NT2/D1 (cell line): Measurements from ENCODE around the gene PGBD1.
A peak's percentile ranks its signal among the peaks of the same experiment; 100 is the strongest.

ENCODE experiments used
- DNase-seq: peaks from one replicate; pipeline ENCODE4 v3.0.0-alpha.2; 2011; ENCODE audit warnings: low read depth, low spot score
- H3K27me3 ChIP-seq: 2 replicates; pipeline ENCODE4 v1.6.0; 2011; ENCODE audit warnings: mild to moderate bottlenecking; ENCODE audit not compliant: insufficient read length, insufficient read depth
- H3K36me3 ChIP-seq: 2 replicates; pipeline ENCODE4 v1.6.1; 2011; ENCODE audit warnings: mild to moderate bottlenecking, low read length, mixed read lengths; ENCODE audit not compliant: insufficient read depth, insufficient read length
- H3K4me1 ChIP-seq: 2 replicates; pipeline ENCODE4 v1.5.1; 2011; ENCODE audit not compliant: insufficient read depth, insufficient read length
- H3K4me3 ChIP-seq: 2 replicates; pipeline ENCODE4 v1.5.1; 2011; ENCODE audit warnings: low read depth; ENCODE audit not compliant: insufficient read length
- H3K9ac ChIP-seq: 2 replicates; pipeline ENCODE4 v1.6.0; 2011; ENCODE audit warnings: low read depth; ENCODE audit not compliant: insufficient read length
- H3K9me3 ChIP-seq: 2 replicates; pipeline ENCODE4 v1.5.1; 2011; ENCODE audit warnings: mild to moderate bottlenecking, low read length; ENCODE audit not compliant: insufficient read depth
- SUZ12 ChIP-seq: IDR thresholded peaks from 2 replicates; pipeline ENCODE4 v1.6.1; 2011; ENCODE audit not compliant: insufficient read length, insufficient read depth; ENCODE audit errors: extremely low read depth
- YY1 ChIP-seq: IDR thresholded peaks from 2 replicates; pipeline ENCODE4 v1.6.1; 2011; ENCODE audit not compliant: insufficient read length, insufficient read depth
- ZNF274 ChIP-seq: IDR thresholded peaks from 2 replicates; pipeline ENCODE4 v1.6.1; 2011; ENCODE audit warnings: mild to moderate bottlenecking, low read depth, low read length

The PGBD1 gene

GRCh38 chr6:28336284-28337120, 55.1 kb downstream of the PGBD1 start:
- no peak for DNase-seq
- Histone ChIP-seq H3K36me3 (no peaks in the 10 kb centered on the region), H3K9me3 (peaks cover 20% of the 10 kb centered on the region; the same call in 1 of the 2 replicates), H3K27me3 (no peaks in the 10 kb centered on the region), H3K4me3 (peak overlapping the region; percentile 71), H3K9ac (peak overlapping the region; percentile 68), H3K4me1 (no peaks in the 10 kb centered on the region)
- TF ChIP-seq YY1 (no peak), SUZ12 (no peak), ZNF274 (no peak)

GRCh38 chr6:28337121-28337520, 55.7 kb downstream of the PGBD1 start:
- Histone ChIP-seq H3K4me1 (no peaks in the 10 kb centered on the region), H3K27me3 (no peaks in the 10 kb centered on the region), H3K4me3 (no peak overlapping the region), H3K9ac (no peak overlapping the region), H3K36me3 (no peaks in the 10 kb centered on the region), H3K9me3 (peaks cover 20% of the 10 kb centered on the region; the same call in 1 of the 2 replicates)
- TF ChIP-seq YY1 (no peak), SUZ12 (no peak), ZNF274 (no peak)
- DNase-seq = no peak

DNA sequence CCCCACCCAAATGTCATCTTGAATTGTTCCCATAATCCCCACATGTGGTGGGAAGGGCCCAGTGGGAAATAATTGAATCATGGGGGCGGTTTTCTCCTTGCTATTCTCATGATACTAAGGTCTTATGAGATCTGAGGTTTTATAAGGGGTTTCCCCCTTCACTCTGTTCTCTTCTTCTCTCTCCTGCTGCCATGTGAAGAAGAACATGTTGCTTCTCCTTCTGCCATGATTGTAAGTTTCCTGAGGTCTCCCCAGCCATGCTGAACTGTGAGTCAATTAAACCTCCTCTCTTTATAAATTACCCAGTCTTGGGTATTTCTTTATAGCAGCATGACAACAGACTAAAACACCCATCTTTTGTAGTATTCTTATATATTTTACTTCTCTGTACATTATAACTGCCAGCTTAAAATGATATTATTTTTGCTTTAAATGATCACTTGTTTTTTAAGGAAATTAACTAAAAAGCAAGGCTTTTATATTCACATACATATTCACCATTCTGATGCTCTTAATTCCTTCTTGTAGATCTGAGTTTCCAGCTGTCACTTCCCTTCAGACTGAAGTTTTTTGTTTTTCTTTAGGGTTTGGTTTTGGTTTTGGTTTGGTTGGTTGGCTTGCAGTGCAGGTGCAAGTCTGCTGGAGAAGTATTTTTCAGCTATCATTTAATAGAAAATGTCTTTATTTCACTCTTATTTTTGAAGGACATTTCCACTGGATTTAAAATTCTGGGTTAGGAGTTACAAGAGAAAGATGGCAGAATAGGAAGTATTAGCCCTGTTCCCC, 59.1 kb downstream of the PGBD1 start:
- Histone ChIP-seq H3K36me3 (no peaks in the 10 kb centered on the region), H3K4me1 (no peaks in the 10 kb centered on the region), H3K4me3 (no peak overlapping the region), H3K27me3 (no peaks in the 10 kb centered on the region), H3K9me3 (peaks cover 9% of the 10 kb centered on the region; the same call in 1 of the 2 replicates), H3K9ac (no peak overlapping the region)
- no peak for DNase-seq
- no peak for TF ChIP-seq YY1
- no peak for TF ChIP-seq ZNF274
- TF ChIP-seq SUZ12 = no peak

DNA sequence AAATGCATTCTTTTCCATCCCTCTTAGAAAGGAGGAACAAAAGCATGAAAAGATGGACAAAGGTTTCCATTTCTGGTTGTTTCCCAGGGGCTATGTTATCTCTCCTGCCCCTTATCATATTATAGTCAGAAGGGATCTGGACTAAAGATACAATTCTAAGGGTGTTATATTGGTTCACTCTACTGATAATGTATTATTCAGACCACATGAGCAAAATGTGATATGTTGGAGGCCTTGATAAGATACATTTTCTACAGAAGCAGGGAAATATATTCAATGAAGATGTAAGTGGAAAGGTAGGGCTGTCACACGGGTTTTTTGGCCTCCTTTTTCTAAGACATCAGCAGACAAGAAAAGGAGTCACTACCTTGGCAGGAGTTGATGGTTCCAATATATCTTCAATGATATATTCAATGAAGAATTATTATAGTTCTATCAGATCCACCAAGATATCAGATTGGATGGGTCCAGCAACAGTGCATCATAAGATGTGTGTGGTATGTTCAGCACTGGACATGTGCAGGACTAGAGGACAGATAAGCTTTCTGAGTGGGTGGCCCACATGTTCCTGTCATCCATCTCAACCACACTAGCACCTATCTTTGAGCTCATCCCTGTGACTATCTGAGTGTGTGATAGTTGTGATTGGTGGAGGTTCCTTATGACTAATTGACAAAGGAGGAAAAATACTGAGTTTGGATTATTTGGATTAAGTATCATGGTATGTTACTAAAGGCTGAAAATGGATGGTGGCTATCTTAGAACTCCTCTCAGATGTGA, 62.7 kb downstream of the PGBD1 start:
- DNase-seq = no peak
- Histone ChIP-seq H3K27me3 (no peaks in the 10 kb centered on the region), H3K36me3 (no peaks in the 10 kb centered on the region), H3K4me1 (no peaks in the 10 kb centered on the region), H3K4me3 (no peak overlapping the region), H3K9me3 (peaks cover 9% of the 10 kb centered on the region; the same call in 1 of the 2 replicates), H3K9ac (no peak overlapping the region)
- TF ChIP-seq YY1 (no peak), SUZ12 (no peak)

GRCh38 chr6:28345201-28345600, 63.8 kb downstream of the PGBD1 start:
- no peaks in the 10 kb centered on the region for H3K4me1 ChIP-seq
- H3K36me3 ChIP-seq = no peaks in the 10 kb centered on the region
- TF ChIP-seq SUZ12 (no peak), YY1 (no peak), ZNF274 (no peak)
- no peak overlapping the region for H3K4me3 ChIP-seq
- H3K9ac ChIP-seq = no peak overlapping the region
- peaks cover 3% of the 10 kb centered on the region; the same call in 1 of the 2 replicates for H3K9me3 ChIP-seq
- H3K27me3 ChIP-seq = no peaks in the 10 kb centered on the region
- DNase-seq = no peak

GRCh38 chr6:28347119-28347518, 65.7 kb downstream of the PGBD1 start:
- Histone ChIP-seq H3K9me3 (no peaks in the 10 kb centered on the region), H3K27me3 (no peaks in the 10 kb centered on the region), H3K9ac (no peak overlapping the region), H3K4me1 (no peaks in the 10 kb centered on the region), H3K36me3 (no peaks in the 10 kb centered on the region), H3K4me3 (no peak overlapping the region)
- DNase-seq = no peak
- TF ChIP-seq SUZ12 (no peak), YY1 (no peak), ZNF274 (no peak)

GRCh38 chr6:28349344-28349891, 68.0 kb downstream of the PGBD1 start:
- no peak for DNase-seq
- TF ChIP-seq SUZ12 (no peak), YY1 (no peak), ZNF274 (no peak)

More at GRCh38 chr6:28349344-28349891, 68.0 kb downstream of the PGBD1 start:
- peak overlapping the region; percentile 83 for H3K4me3 ChIP-seq
- no peaks in the 10 kb centered on the region for H3K4me1 ChIP-seq
- peaks cover 10% of the 10 kb centered on the region; the same call in 1 of the 2 replicates for H3K9me3 ChIP-seq
- H3K36me3 ChIP-seq = peaks cover 9% of the 10 kb centered on the region
- no peaks in the 10 kb centered on the region for H3K27me3 ChIP-seq
- peak overlapping the region; percentile 85 for H3K9ac ChIP-seq
